WTC11 (cell line): ENCODE results near the gene MAP7.

Source experiments
- ESRRA ChIP-seq: sonication (generic); formaldehyde crosslinking; IDR thresholded peaks from 2 replicates; pipeline ENCODE4 v1.8.1; 2022; ENCODE audit warnings: mild to moderate bottlenecking, missing genetic modification reagents, borderline replicate concordance
- TEAD4 ChIP-seq: sonication (generic); formaldehyde crosslinking; IDR thresholded peaks from 2 replicates; pipeline ENCODE4 v1.8.0; 2022; ENCODE audit warnings: mild to moderate bottlenecking, missing genetic modification reagents
- TF ChIP-seq, protein P1 (sequence below): fragments of 200-600 bp; IDR thresholded peaks from 2 replicates; pipeline ENCODE4 v1.8.0; 2022; ENCODE audit warnings: antibody characterized with exemption
- TF ChIP-seq, protein P2 (sequence below): sonication (generic); formaldehyde crosslinking; IDR thresholded peaks from 2 replicates; pipeline ENCODE4 v1.8.1; 2023; ENCODE audit warnings: mild to moderate bottlenecking, missing genetic modification reagents, moderate library complexity

DNA sequence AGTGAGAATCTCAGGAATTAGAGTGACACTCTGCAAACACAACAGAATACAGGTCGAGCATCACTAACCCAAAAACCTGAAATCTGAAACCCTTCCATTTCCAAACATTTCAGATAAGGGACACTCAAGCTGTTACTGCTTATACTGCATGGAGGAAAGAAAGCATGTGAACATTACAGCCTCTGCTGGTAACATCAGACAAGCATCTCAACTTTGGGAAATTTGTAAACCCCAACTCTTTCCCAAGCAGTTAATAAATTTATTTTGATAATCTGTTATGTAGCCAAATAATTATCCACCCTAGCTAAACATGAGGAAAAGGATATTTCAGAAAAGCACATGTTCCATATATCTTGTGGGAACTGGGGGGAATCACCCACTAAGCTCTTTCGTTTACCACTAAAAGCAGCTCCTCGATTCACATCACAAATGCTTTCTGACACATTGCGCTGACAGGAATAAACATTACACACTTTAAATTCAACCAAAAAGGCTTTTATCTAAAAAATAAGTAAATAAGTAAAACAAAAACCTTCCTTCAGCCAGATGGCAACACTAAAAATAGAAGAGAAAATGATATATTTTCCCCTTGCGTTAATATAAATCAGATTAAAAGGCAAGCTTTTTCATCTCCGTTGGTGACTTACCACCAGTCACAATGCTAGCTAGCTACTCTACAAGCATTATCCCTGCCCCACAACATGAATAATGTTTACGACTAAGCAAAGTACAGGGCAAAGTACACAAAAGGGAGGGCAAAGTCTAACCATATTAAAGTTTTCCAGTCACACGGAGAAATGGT lies 120.8 kb downstream of the MAP7 start:
- TF ChIP-seq, protein P1, sequence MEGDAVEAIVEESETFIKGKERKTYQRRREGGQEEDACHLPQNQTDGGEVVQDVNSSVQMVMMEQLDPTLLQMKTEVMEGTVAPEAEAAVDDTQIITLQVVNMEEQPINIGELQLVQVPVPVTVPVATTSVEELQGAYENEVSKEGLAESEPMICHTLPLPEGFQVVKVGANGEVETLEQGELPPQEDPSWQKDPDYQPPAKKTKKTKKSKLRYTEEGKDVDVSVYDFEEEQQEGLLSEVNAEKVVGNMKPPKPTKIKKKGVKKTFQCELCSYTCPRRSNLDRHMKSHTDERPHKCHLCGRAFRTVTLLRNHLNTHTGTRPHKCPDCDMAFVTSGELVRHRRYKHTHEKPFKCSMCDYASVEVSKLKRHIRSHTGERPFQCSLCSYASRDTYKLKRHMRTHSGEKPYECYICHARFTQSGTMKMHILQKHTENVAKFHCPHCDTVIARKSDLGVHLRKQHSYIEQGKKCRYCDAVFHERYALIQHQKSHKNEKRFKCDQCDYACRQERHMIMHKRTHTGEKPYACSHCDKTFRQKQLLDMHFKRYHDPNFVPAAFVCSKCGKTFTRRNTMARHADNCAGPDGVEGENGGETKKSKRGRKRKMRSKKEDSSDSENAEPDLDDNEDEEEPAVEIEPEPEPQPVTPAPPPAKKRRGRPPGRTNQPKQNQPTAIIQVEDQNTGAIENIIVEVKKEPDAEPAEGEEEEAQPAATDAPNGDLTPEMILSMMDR = no peak
- TF ChIP-seq, protein P2, sequence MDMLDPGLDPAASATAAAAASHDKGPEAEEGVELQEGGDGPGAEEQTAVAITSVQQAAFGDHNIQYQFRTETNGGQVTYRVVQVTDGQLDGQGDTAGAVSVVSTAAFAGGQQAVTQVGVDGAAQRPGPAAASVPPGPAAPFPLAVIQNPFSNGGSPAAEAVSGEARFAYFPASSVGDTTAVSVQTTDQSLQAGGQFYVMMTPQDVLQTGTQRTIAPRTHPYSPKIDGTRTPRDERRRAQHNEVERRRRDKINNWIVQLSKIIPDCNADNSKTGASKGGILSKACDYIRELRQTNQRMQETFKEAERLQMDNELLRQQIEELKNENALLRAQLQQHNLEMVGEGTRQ = no peak
- no peak for TF ChIP-seq ESRRA (CRISPR knock-in tag)
- TF ChIP-seq TEAD4 (CRISPR knock-in tag) = no peak
